ENCODE results near the gene C2orf68.
"Not testable (repeated sequence)": the region's sequence is repeated elsewhere in the genome, so short reads cannot be mapped to it uniquely, and the experiment has no call there.

The C2orf68 gene

GRCh38 chr2:85611705-85612587 lies at the start of gene C2orf68:
Gene C2orf68, minus strand, starts transcription at chr2:85612066. Its CDS starts 82 bp downstream, at chr2:85611984.
- DNase-seq = peak; percentile 82

- no peak for DNase-seq
Observed at GRCh38 chr2:85661139-85661858, 49.4 kb upstream of the C2orf68 start.

- no peak for DNase-seq
Observed at GRCh38 chr2:85660725-85661124, 48.9 kb upstream of the C2orf68 start.

- DNase-seq = not testable (repeated sequence)
Observed at GRCh38 chr2:85660301-85660700, 48.4 kb upstream of the C2orf68 start.

- no peak for DNase-seq
Observed at GRCh38 chr2:85659324-85659981, 47.6 kb upstream of the C2orf68 start.

GRCh38 chr2:85657399-85657798 lies 45.5 kb upstream of the C2orf68 start:
- not testable (repeated sequence) for DNase-seq

GRCh38 chr2:85656468-85656867 lies 44.6 kb upstream of the C2orf68 start:
- DNase-seq = no peak

GRCh38 chr2:85655961-85656417 lies 44.1 kb upstream of the C2orf68 start:
- no peak for DNase-seq

GRCh38 chr2:85653996-85654395 lies 42.1 kb upstream of the C2orf68 start:
- DNase-seq = no peak

- no peak for DNase-seq
Observed at GRCh38 chr2:85652056-85652455, 40.2 kb upstream of the C2orf68 start.

- no peak for DNase-seq
Observed at GRCh38 chr2:85651097-85651496, 39.2 kb upstream of the C2orf68 start.

- no peak for DNase-seq
Observed at GRCh38 chr2:85650456-85650855, 38.6 kb upstream of the C2orf68 start.

- DNase-seq = no peak
Observed at GRCh38 chr2:85649201-85650190, 37.6 kb upstream of the C2orf68 start.

- DNase-seq = no peak
Observed at GRCh38 chr2:85648619-85649018, 36.8 kb upstream of the C2orf68 start.

GRCh38 chr2:85647823-85648526 lies 36.1 kb upstream of the C2orf68 start:
- no peak for DNase-seq

- no peak for DNase-seq
Observed at GRCh38 chr2:85646166-85646565, 34.3 kb upstream of the C2orf68 start.

GRCh38 chr2:85644909-85645308 lies 33.0 kb upstream of the C2orf68 start:
- no peak for DNase-seq

GRCh38 chr2:85642725-85643124 lies 30.9 kb upstream of the C2orf68 start:
- no peak for DNase-seq

- no peak for DNase-seq
Observed at GRCh38 chr2:85635636-85636035, 23.8 kb upstream of the C2orf68 start.

GRCh38 chr2:85635011-85635410 lies 23.1 kb upstream of the C2orf68 start:
- no peak for DNase-seq

- no peak for DNase-seq
Observed at GRCh38 chr2:85631316-85631715, 19.4 kb upstream of the C2orf68 start.
